H1 (cell line): ENCODE results near the gene TTLL9. TPM values are rescaled to one million over a fixed set of nuclear protein-coding genes. Genes with fewer than 3 reads are reported as not detected.

Experiments
- CTCF ChIA-PET: fragments of 300-600 bp; sonication (Branson Sonifier 250); formaldehyde crosslinking; loops from one replicate; lab custom pipeline; 2021; ENCODE audit not compliant: partially characterized antibody; lab: Charles Lee
- POLR2A ChIA-PET: fragments of 300-600 bp; sonication (Branson Sonifier 250); formaldehyde crosslinking; loops from one replicate; lab custom pipeline; 2021; ENCODE audit warnings: inconsistent platforms; ENCODE audit not compliant: partially characterized antibody; lab: Charles Lee
- DNase-seq, 2 experiments: peaks; one replicate each; pipeline versions ENCODE4 v3.0.0 to v3.0.0-alpha.2; 2010 to 2022; ENCODE audit warnings: low spot score in 2 of 2, low read depth in 1 of 2, mixed read lengths in 1 of 2
- FAIRE-seq: peaks from 2 replicates; lab custom pipeline; 2011; peaks lifted over from hg19 to GRCh38; lab: Jason Lieb, UNC
- H2AFZ ChIP-seq: 2 replicates; pipeline ENCODE4 v1.8.1; 2012; ENCODE audit warnings: low read length, inconsistent platforms
- H2AK5ac ChIP-seq: 2 replicates; pipeline ENCODE4 v1.6.1; 2013; ENCODE audit warnings: low read depth, low read length
- H2BK120ac ChIP-seq: replicated peaks from 2 replicates; pipeline ENCODE3; 2013; ENCODE audit warnings: low read depth, low read length, inconsistent platforms
- H2BK12ac ChIP-seq: 2 replicates; pipeline ENCODE4 v1.6.1; 2013; ENCODE audit warnings: low read depth, low read length
- H2BK15ac ChIP-seq: 2 replicates; pipeline ENCODE4 v1.6.1; 2013; ENCODE audit warnings: low read length
- H2BK20ac ChIP-seq: 2 replicates; pipeline ENCODE4 v1.6.1; 2013; ENCODE audit warnings: low read length
- H2BK5ac ChIP-seq: 2 replicates; pipeline ENCODE4 v1.6.1; 2013; ENCODE audit warnings: low read depth, low read length
- H3K14ac ChIP-seq: 2 replicates; pipeline ENCODE4 v1.6.1; 2013; ENCODE audit warnings: inconsistent platforms; ENCODE audit not compliant: insufficient read length
- H3K18ac ChIP-seq: 2 replicates; pipeline ENCODE4 v1.6.1; 2013; ENCODE audit warnings: low read length; ENCODE audit errors: extremely low read depth
- H3K23ac ChIP-seq: 2 replicates; pipeline ENCODE4 v1.6.1; 2013; ENCODE audit warnings: inconsistent platforms; ENCODE audit not compliant: insufficient read length
- H3K23me2 ChIP-seq: 2 replicates; pipeline ENCODE4 v1.6.1; 2013; ENCODE audit warnings: low read depth, low read length
- H3K27ac ChIP-seq: 2 replicates; pipeline ENCODE4 v1.6.1; 2011; ENCODE audit warnings: low read depth, low read length, inconsistent platforms
- H3K27me3 ChIP-seq, 4 experiments: replicated peaks in 1 of 4; 1 replicate in 1 of 4; 2 replicates in 3 of 4; pipeline versions ENCODE4 v1.6.1 to v1.8.1; 2011 to 2013; ENCODE audit warnings: low read length in 3 of 4, mild to moderate bottlenecking in 3 of 4, inconsistent platforms in 2 of 4, mixed read lengths in 2 of 4, moderate library complexity in 1 of 4; ENCODE audit not compliant: control insufficient read depth in 3 of 4, insufficient read depth in 3 of 4; ENCODE audit errors: extremely low read depth in 1 of 4
- H3K36me3 ChIP-seq, 4 experiments: 2 replicates each; pipeline versions ENCODE4 v1.6.1 to v1.8.1; 2011 to 2013; ENCODE audit warnings: mild to moderate bottlenecking in 4 of 4, low read length in 3 of 4, moderate library complexity in 2 of 4, control low read depth in 1 of 4, inconsistent platforms in 1 of 4; ENCODE audit not compliant: insufficient read depth in 4 of 4, control insufficient read depth in 2 of 4
- H3K4ac ChIP-seq: replicated peaks from 2 replicates; pipeline ENCODE3; 2013; ENCODE audit warnings: low read length, low read depth, mixed read lengths, inconsistent platforms; ENCODE audit not compliant: insufficient read length
- H3K4me1 ChIP-seq, 4 experiments: replicated peaks in 1 of 4; 1 replicate in 1 of 4; 2 replicates in 3 of 4; pipeline versions ENCODE4 v1.6.1 to v1.8.1; 2011 to 2013; ENCODE audit warnings: low read length in 3 of 4, inconsistent platforms in 2 of 4, mixed read lengths in 1 of 4; ENCODE audit not compliant: insufficient read depth in 4 of 4, control insufficient read depth in 3 of 4
- H3K4me2 ChIP-seq, 2 experiments: 2 replicates each; pipeline versions ENCODE4 v1.6.1 to v1.8.1; 2011 to 2013; ENCODE audit warnings: low read depth in 2 of 2, low read length in 2 of 2, control low read depth in 1 of 2, inconsistent platforms in 1 of 2, mild to moderate bottlenecking in 1 of 2; ENCODE audit not compliant: insufficient read depth in 1 of 2
- H3K4me3 ChIP-seq, 4 experiments: fragments of 200-600, 300-600 bp in 1 of 4; sonication (generic), shearing (Covaris generic), sonication (Bioruptor Twin) in 1 of 4; 2 replicates each; pipeline versions ENCODE4 v1.5.1 to v1.8.1; 2011 to 2016; ENCODE audit warnings: low read length in 4 of 4, low read depth in 3 of 4, control low read depth in 2 of 4, inconsistent platforms in 2 of 4, mild to moderate bottlenecking in 2 of 4, mixed read lengths in 1 of 4, moderate library complexity in 1 of 4; ENCODE audit not compliant: insufficient read depth in 2 of 4; ENCODE audit errors: extremely low read depth in 1 of 4
- H3K56ac ChIP-seq: replicated peaks from 2 replicates; pipeline ENCODE3; 2013; ENCODE audit warnings: low read depth, mild to moderate bottlenecking, mixed read lengths, low read length, inconsistent platforms; ENCODE audit not compliant: insufficient read length
- H3K79me1 ChIP-seq: 2 replicates; pipeline ENCODE4 v1.6.1; 2013; ENCODE audit warnings: low read depth, low read length, control low read depth
- H3K79me2 ChIP-seq, 2 experiments: 2 replicates each; pipeline versions ENCODE4 v1.6.1 to v1.8.1; 2012 to 2013; ENCODE audit warnings: low read length in 2 of 2, mild to moderate bottlenecking in 2 of 2, inconsistent platforms in 1 of 2; ENCODE audit not compliant: insufficient read depth in 2 of 2, control insufficient read depth in 1 of 2
- H3K9ac ChIP-seq, 4 experiments: replicated peaks in 1 of 4; 1 replicate in 1 of 4; 2 replicates in 3 of 4; pipeline versions ENCODE4 v1.6.1 to v1.8.1; 2011 to 2013; ENCODE audit warnings: low read depth in 3 of 4, low read length in 3 of 4, control low read depth in 2 of 4, mild to moderate bottlenecking in 2 of 4, moderate library complexity in 2 of 4, inconsistent platforms in 1 of 4; ENCODE audit errors: extremely low read depth in 1 of 4
- H3K9me3 ChIP-seq, 2 experiments: 2 replicates each; pipeline versions ENCODE4 v1.6.1 to v1.8.1; 2012 to 2013; ENCODE audit warnings: mild to moderate bottlenecking in 2 of 2, moderate library complexity in 2 of 2, control low read depth in 1 of 2, inconsistent platforms in 1 of 2, low read depth in 1 of 2, low read length in 1 of 2, mixed read lengths in 1 of 2; ENCODE audit not compliant: insufficient read depth in 2 of 2
- H4K20me1 ChIP-seq, 2 experiments: replicated peaks in 1 of 2; 2 replicates each; pipeline versions ENCODE3 to v1.8.1; 2011 to 2013; ENCODE audit warnings: inconsistent platforms in 2 of 2, low read length in 2 of 2, mild to moderate bottlenecking in 1 of 2; ENCODE audit not compliant: insufficient read depth in 2 of 2, control insufficient read depth in 1 of 2
- H4K5ac ChIP-seq: 2 replicates; pipeline ENCODE4 v1.6.1; 2013; ENCODE audit warnings: low read length, low read depth, mixed read lengths, inconsistent platforms; ENCODE audit not compliant: insufficient read length
- H4K8ac ChIP-seq: 2 replicates; pipeline ENCODE4 v1.8.0; 2013; ENCODE audit warnings: mild to moderate bottlenecking, moderate library complexity, low read length, inconsistent platforms; ENCODE audit not compliant: insufficient read depth; ENCODE audit errors: extremely low read depth
- H4K91ac ChIP-seq: replicated peaks from 2 replicates; pipeline ENCODE3; 2013; ENCODE audit warnings: low read length, mixed read lengths, inconsistent platforms; ENCODE audit not compliant: insufficient read length
- ATF3 ChIP-seq: IDR thresholded peaks from 2 replicates; pipeline ENCODE4 v1.6.1; 2011; ENCODE audit warnings: low read depth, mild to moderate bottlenecking, low read length; ENCODE audit not compliant: insufficient read depth
- EZH2 ChIP-seq: fragments of 200-600 bp; sonication (generic); IDR thresholded peaks from 2 replicates; pipeline ENCODE4 v1.7.1; 2012; ENCODE audit warnings: low read depth, mild to moderate bottlenecking, moderate library complexity, low read length, inconsistent platforms; ENCODE audit not compliant: severe bottlenecking
- HDAC6 ChIP-seq: IDR thresholded peaks from one replicate; pipeline ENCODE4 v1.7.1; 2012; ENCODE audit warnings: low read depth, mild to moderate bottlenecking, inconsistent platforms, low read length, moderate library complexity
- KDM1A ChIP-seq: fragments of 200-600, 300-600 bp; sonication (generic); IDR thresholded peaks from 2 replicates; pipeline ENCODE4 v1.7.1; 2016; ENCODE audit warnings: mild to moderate bottlenecking, low read length, borderline replicate concordance
- SAP30 ChIP-seq: fragments of 300-600 bp; sonication (generic); IDR thresholded peaks from 2 replicates; pipeline ENCODE4 v1.7.1; 2012; ENCODE audit warnings: low read length, moderate library complexity, mild to moderate bottlenecking, inconsistent platforms; ENCODE audit not compliant: insufficient read depth, insufficient replicate concordance
- SRF ChIP-seq: IDR thresholded peaks from 2 replicates; pipeline ENCODE4 v1.6.1; 2011; ENCODE audit warnings: mild to moderate bottlenecking, low read depth, low read length, moderate library complexity
- WGBS, 2 experiments: shearing (Covaris generic) in 1 of 2; methylation state at CpG; one replicate each; pipeline versions ENCODE4 v1.1.6 to v1.1.7; 2013 to 2015; ENCODE audit warnings: low lambda C conversion rate in 2 of 2, mixed read lengths in 2 of 2, inconsistent platforms in 1 of 2, low coverage in 1 of 2, missing lambda C conversion rate in 1 of 2; ENCODE audit not compliant: insufficient replicate concordance in 2 of 2, insufficient coverage in 1 of 2, insufficient read length in 1 of 2; ENCODE audit errors: extremely low coverage in 1 of 2, missing lambda C conversion rate in 1 of 2; 5-methylcytosine and 5-hydroxymethylcytosine counted together
- polyA plus RNA-seq, 7 experiments: library from polyadenylated mRNA; depleted of rRNA in 3 of 7; stranded (reverse) in 5 of 7; unstranded in 2 of 7; fragments of >200 nt in 5 of 7; fragments of 200-250 nt in 2 of 7; gene quantifications; 1 replicate in 5 of 7; 2 replicates in 1 of 7; 4 replicates in 1 of 7; pipeline versions ENCODE4 v1.2.1 to v1.2.3, GENCODE V29; 2011 to 2013; ENCODE audit warnings: missing spikeins in 2 of 7, mixed read lengths in 2 of 7
- total RNA-seq: library from RNA; stranded (reverse); fragmentation: NEBNext Ultra II Directional; extraction: Animal tissue kit (Norgen Biotek cat#: 25700); gene quantifications from 2 replicates; pipeline ENCODE4 v1.2.1, GENCODE V29; 2021

The TTLL9 gene
- total and polyA plus RNA-seq, 2 of the 8 experiments (the other 6 are each of a cell fraction or from before 2014, with no cell fraction given): 0.06 TPM; not detected in 1

- Histone ChIP-seq H4K20me1 (peaks cover under 1 to 1% of the 10 kb centered on the region in 2 experiments), H2BK5ac (no peak overlapping the region), H3K9me3 (no peaks in the 10 kb centered on the region), H3K27ac (no peak overlapping the region), H3K23me2 (peaks cover 3% of the 10 kb centered on the region; the same call in 1 of the 2 replicates), H3K56ac (no peak overlapping the region), H3K4ac (no peak overlapping the region), H3K36me3 (no peaks in the 10 kb centered on the region), H3K14ac (no peak overlapping the region), H4K91ac (no peak overlapping the region), H3K9ac (no peak overlapping the region; a peak in 1 of 7 replicates), H2BK15ac (no peak overlapping the region), H3K4me2 (no peak overlapping the region), H2BK20ac (no peak overlapping the region), H2AK5ac (no peak overlapping the region), H3K18ac (no peak overlapping the region), H2BK12ac (no peak overlapping the region), H3K23ac (no peak overlapping the region), H2AFZ (no peak overlapping the region), H4K5ac (no peak overlapping the region), H3K79me1 (no peaks in the 10 kb centered on the region), H3K4me3 (no peak overlapping the region), H3K79me2 (no peaks in the 10 kb centered on the region), H4K8ac (no peak overlapping the region), H3K27me3 (peaks cover 0 to 4% (median 1%) of the 10 kb centered on the region in 4 experiments; a peak in 5 of 7 replicates), H2BK120ac (no peak overlapping the region), H3K4me1 (peaks cover 0 to 10% (median 6%) of the 10 kb centered on the region in 4 experiments; a peak in 5 of 7 replicates)
- TF ChIP-seq EZH2 (no peak), SRF (no peak), HDAC6 (no peak), KDM1A (no peak), SAP30 (no peak), ATF3 (no peak)
- POLR2A ChIA-PET: interaction anchor here (1.2 kb wide), 1 partner anchor 9 kb away, joined by 4 read pairs; no protein-coding TSS in a partner anchor
- DNase-seq (no peak), FAIRE-seq (no peak)
- WGBS, 2 experiments: 79% methylated on average over 6 of the region's 6 CpGs; no CpG with 5 or more reads in 1 of the 2 experiments
- CTCF ChIA-PET: interaction anchor here (0.7 to 3.9 kb wide), 10 partner anchors 10 to 119 kb away, joined by 3 to 26 read pairs (median 4); partner anchors contain the start of gene PDRG1
Measured at GRCh38 chr20:31963889-31964288, 93.5 kb downstream of the TTLL9 start.
